ENCODE measurements around the gene SLFN12. TPM values are rescaled to one million over a fixed set of nuclear protein-coding genes. Genes with fewer than 3 reads are reported as not detected.
"Not testable (repeated sequence)": the region's sequence is repeated elsewhere in the genome, so short reads cannot be mapped to it uniquely, and the experiment has no call there.

The SLFN12 gene
- total RNA-seq, result 25.9 and 50.4 TPM in 2 replicates

- peak; percentile 93 for DNase-seq (ENCODE audit: low read depth in 2 of 2)
Measured at GRCh38 chr17:35432176-35433074, at the start of gene SLFN12. Gene SLFN12, minus strand, starts transcription at chr17:35432500. Its CDS starts 9,472 bp downstream, at chr17:35423028.

GRCh38 chr17:35479271-35479670 is 47.0 kb upstream of the SLFN12 start:
- DNase-seq (ENCODE audit: low read depth in 2 of 2), result no peak

- no peak for DNase-seq (ENCODE audit: low read depth in 2 of 2)
Measured at GRCh38 chr17:35477248-35477647, 44.9 kb upstream of the SLFN12 start.

- DNase-seq (ENCODE audit: low read depth in 2 of 2), result no peak
Measured at GRCh38 chr17:35476283-35476820, 44.1 kb upstream of the SLFN12 start.

GRCh38 chr17:35468475-35468874 is 36.2 kb upstream of the SLFN12 start:
- DNase-seq (ENCODE audit: low read depth in 2 of 2), result no peak

- no peak for DNase-seq (ENCODE audit: low read depth in 2 of 2)
Measured at GRCh38 chr17:35467824-35468223, 35.5 kb upstream of the SLFN12 start.

GRCh38 chr17:35460354-35460851 is 28.1 kb upstream of the SLFN12 start:
- DNase-seq (ENCODE audit: low read depth in 2 of 2), result peak in 1 of 2 donors; percentile 17

GRCh38 chr17:35454035-35454434 is 21.7 kb upstream of the SLFN12 start:
- DNase-seq (ENCODE audit: low read depth in 2 of 2), result not testable (repeated sequence)

GRCh38 chr17:35453171-35453570 is 20.9 kb upstream of the SLFN12 start:
- DNase-seq (ENCODE audit: low read depth in 2 of 2), result no peak

GRCh38 chr17:35449371-35449931 is 17.2 kb upstream of the SLFN12 start:
- DNase-seq (ENCODE audit: low read depth in 2 of 2), result peak in 1 of 2 donors; percentile 5

- DNase-seq (ENCODE audit: low read depth in 2 of 2), result no peak
Measured at GRCh38 chr17:35448899-35449227, 16.6 kb upstream of the SLFN12 start.

- DNase-seq (ENCODE audit: low read depth in 2 of 2), result peak; percentile 43 to 57
Measured at GRCh38 chr17:35448214-35448898, 16.1 kb upstream of the SLFN12 start, which contains the start of gene SLFN13. Gene SLFN13, minus strand, starts transcription at chr17:35448766. Its CDS starts 3,086 bp downstream, at chr17:35445680.

- no peak for DNase-seq (ENCODE audit: low read depth in 2 of 2)
Measured at GRCh38 chr17:35447499-35447898, 15.2 kb upstream of the SLFN12 start.

- DNase-seq (ENCODE audit: low read depth in 2 of 2), result no peak
Measured at GRCh38 chr17:35438433-35438832, 6.1 kb upstream of the SLFN12 start.

- DNase-seq (ENCODE audit: low read depth in 2 of 2), result peak; percentile 73 to 98
Measured at GRCh38 chr17:35433075-35433894, 985 bp upstream of the SLFN12 start.

GRCh38 chr17:35429702-35430101 is 2.6 kb downstream of the SLFN12 start:
- no peak for DNase-seq (ENCODE audit: low read depth in 2 of 2)

- no peak for DNase-seq (ENCODE audit: low read depth in 2 of 2)
Measured at GRCh38 chr17:35428229-35428628, 4.1 kb downstream of the SLFN12 start.

GRCh38 chr17:35423761-35424160 is 8.5 kb downstream of the SLFN12 start:
- DNase-seq (ENCODE audit: low read depth in 2 of 2), result no peak

- DNase-seq (ENCODE audit: low read depth in 2 of 2), result not testable (repeated sequence)
Measured at GRCh38 chr17:35421069-35421468, 11.2 kb downstream of the SLFN12 start.

- DNase-seq (ENCODE audit: low read depth in 2 of 2), result no peak
Measured at GRCh38 chr17:35416659-35417058, 15.6 kb downstream of the SLFN12 start.

- DNase-seq (ENCODE audit: low read depth in 2 of 2), result not testable (repeated sequence)
Measured at GRCh38 chr17:35414707-35415106, 17.6 kb downstream of the SLFN12 start.
